ENCODE measurements around the gene MCM3AP. TPM values are rescaled to one million over a fixed set of nuclear protein-coding genes. Genes with fewer than 3 reads are reported as not detected.

The MCM3AP gene
- total and polyA plus RNA-seq, 7 donors: 16.9 to 92.8 (median 48.9) TPM

DNA sequence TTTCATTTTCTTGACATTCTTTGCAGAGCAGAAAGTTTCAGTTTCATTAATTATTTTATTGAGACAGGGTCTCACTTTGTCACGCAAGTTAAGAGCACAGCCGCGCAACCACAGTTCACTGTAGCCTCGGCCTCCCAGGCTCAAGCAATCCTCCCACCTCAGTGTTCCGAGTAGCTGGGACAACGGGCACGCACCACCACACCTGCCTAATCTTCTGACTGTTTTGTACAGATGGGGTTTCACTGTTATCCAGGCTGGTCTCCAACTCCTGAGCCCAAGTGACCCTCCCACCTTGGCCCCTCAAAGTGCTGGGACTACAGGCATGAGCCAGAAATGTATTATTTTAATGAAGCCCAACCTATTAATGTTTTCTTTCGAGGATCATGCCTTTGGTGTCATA lies 98.2 kb downstream of the MCM3AP start:
- peaks cover 0 to 9% (median 0%) of the 10 kb centered on the region in 3 donors for H3K27me3 ChIP-seq
- H3K36me3 ChIP-seq: peaks cover 0 to 31% (median 0%) of the 10 kb centered on the region in 4 donors
- peaks cover 0 to 31% (median 28%) of the 10 kb centered on the region in 4 donors for H3K4me1 ChIP-seq
- peak overlapping the region in 1 of 4 donors; percentile 69 for H3K27ac ChIP-seq
- WGBS, 2 donors: 91 to 94% methylated on average over 8 of the region's 8 CpGs
- intact Hi-C loops (cut with DNase I): no loop called here
- no peaks in the 10 kb centered on the region for H3K9me3 ChIP-seq
- TF ChIP-seq EP300 (IDR thresholded peaks at IDR 0.05) (no peak), POLR2AphosphoS5 (IDR thresholded peaks at IDR 0.05) (no peak), POLR2A (IDR thresholded peaks at IDR 0.05) (no peak)
- TF ChIP-seq, protein P1, sequence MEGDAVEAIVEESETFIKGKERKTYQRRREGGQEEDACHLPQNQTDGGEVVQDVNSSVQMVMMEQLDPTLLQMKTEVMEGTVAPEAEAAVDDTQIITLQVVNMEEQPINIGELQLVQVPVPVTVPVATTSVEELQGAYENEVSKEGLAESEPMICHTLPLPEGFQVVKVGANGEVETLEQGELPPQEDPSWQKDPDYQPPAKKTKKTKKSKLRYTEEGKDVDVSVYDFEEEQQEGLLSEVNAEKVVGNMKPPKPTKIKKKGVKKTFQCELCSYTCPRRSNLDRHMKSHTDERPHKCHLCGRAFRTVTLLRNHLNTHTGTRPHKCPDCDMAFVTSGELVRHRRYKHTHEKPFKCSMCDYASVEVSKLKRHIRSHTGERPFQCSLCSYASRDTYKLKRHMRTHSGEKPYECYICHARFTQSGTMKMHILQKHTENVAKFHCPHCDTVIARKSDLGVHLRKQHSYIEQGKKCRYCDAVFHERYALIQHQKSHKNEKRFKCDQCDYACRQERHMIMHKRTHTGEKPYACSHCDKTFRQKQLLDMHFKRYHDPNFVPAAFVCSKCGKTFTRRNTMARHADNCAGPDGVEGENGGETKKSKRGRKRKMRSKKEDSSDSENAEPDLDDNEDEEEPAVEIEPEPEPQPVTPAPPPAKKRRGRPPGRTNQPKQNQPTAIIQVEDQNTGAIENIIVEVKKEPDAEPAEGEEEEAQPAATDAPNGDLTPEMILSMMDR (IDR thresholded peaks at IDR 0.05): no peak
- no peak for DNase-seq
- no peak overlapping the region for H3K4me3 ChIP-seq

DNA sequence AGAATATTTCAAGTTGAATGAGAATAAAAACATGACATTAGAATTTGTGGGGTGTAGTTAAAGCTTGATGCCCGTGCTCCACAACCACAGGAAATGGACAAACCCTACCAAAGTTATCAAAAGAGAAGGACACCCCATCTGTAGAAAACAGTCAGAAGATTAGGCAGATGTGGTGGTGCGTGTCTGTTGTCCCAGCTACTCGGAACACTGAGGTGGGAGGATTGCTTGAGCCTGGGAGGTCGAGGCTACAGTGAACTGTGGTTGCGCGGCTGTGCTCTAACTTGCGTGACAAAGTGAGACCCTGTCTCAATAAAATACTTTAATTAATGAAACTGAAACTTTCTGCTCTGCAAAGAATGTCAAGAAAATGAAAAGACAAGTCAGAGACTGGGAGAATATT lies 99.7 kb downstream of the MCM3AP start:
- WGBS, 2 donors: 81% methylated on average over 7 of the region's 7 CpGs
- DNase-seq: no peak
- Histone ChIP-seq H3K4me3 (peak overlapping the region in 1 of 4 donors; percentile 73), H3K27ac (peak overlapping the region; percentile 75 to 95 (median 80)), H3K36me3 (peaks cover 0 to 17% (median 0%) of the 10 kb centered on the region in 4 donors), H3K9me3 (no peaks in the 10 kb centered on the region), H3K27me3 (peaks cover 0 to 9% (median 0%) of the 10 kb centered on the region in 3 donors), H3K4me1 (peaks cover 0 to 31% (median 26%) of the 10 kb centered on the region in 4 donors)
- TF ChIP-seq EP300 (IDR thresholded peaks at IDR 0.05) (no peak), POLR2AphosphoS5 (IDR thresholded peaks at IDR 0.05) (no peak), POLR2A (IDR thresholded peaks at IDR 0.05) (no peak)
- TF ChIP-seq, protein P1 (IDR thresholded peaks at IDR 0.05): no peak
- intact Hi-C loops (cut with DNase I): no loop called here

Other genes starting within 250 kb of the MCM3AP start
- gene COL6A2, start 187.5 kb downstream of the MCM3AP start, total RNA-seq: 1,000 to 10,000 TPM in 2 of 4 donors, 100 to 1,000 TPM in 2; 570 to 1,745 (median 1,082) TPM
- 100 to 1,000 TPM in 1 of 3 donors, 10 to 100 TPM in 2; 14.3 to 233 (median 37.8) TPM for gene COL6A2, start 187.5 kb downstream of the MCM3AP start, polyA plus RNA-seq
- 1 to 10 TPM in 1 of 4 donors, not detected in 3; 1.4 TPM for gene FTCD, start 130.0 kb downstream of the MCM3AP start, total RNA-seq
- under 1 TPM in 1 of 3 donors, not detected in 2; 0.20 TPM for gene FTCD, start 130.0 kb downstream of the MCM3AP start, polyA plus RNA-seq
- gene SPATC1L, start 101.2 kb downstream of the MCM3AP start, total RNA-seq: 10 to 100 TPM in 1 of 4 donors, 1 to 10 TPM in 2, under 1 TPM in 1; 0.95 to 18.3 (median 7.1) TPM
- 10 to 100 TPM in 1 of 3 donors, 1 to 10 TPM in 2; 3.2 to 11.0 (median 7.8) TPM for gene SPATC1L, start 101.2 kb downstream of the MCM3AP start, polyA plus RNA-seq
- gene LSS, start 56.8 kb downstream of the MCM3AP start, total RNA-seq: 10 to 100 TPM; 47.6 to 63.7 (median 57.0) TPM
- 10 to 100 TPM; 17.4 to 78.6 (median 27.5) TPM for gene LSS, start 56.8 kb downstream of the MCM3AP start, polyA plus RNA-seq
- 10 to 100 TPM in 3 of 4 donors, 1 to 10 TPM in 1; 9.0 to 15.1 (median 13.2) TPM for gene YBEY, start 731 bp upstream of the MCM3AP start, total RNA-seq
- 10 to 100 TPM; 16.2 to 36.6 (median 30.3) TPM for gene YBEY, start 731 bp upstream of the MCM3AP start, polyA plus RNA-seq
- gene C21orf58, start 38.3 kb upstream of the MCM3AP start, total RNA-seq: 1 to 10 TPM; 1.4 to 4.7 (median 1.9) TPM
- 1 to 10 TPM in 2 of 3 donors, under 1 TPM in 1; 0.92 to 7.4 (median 1.8) TPM for gene C21orf58, start 38.3 kb upstream of the MCM3AP start, polyA plus RNA-seq
- gene PCNT, start 38.5 kb upstream of the MCM3AP start, total RNA-seq: 10 to 100 TPM; 17.4 to 49.6 (median 26.0) TPM
- 10 to 100 TPM in 1 of 3 donors, 1 to 10 TPM in 2; 6.0 to 20.7 (median 6.2) TPM for gene PCNT, start 38.5 kb upstream of the MCM3AP start, polyA plus RNA-seq
- gene DIP2A, start 173.3 kb upstream of the MCM3AP start, total RNA-seq: 10 to 100 TPM; 22.8 to 49.3 (median 25.5) TPM
- gene DIP2A, start 173.3 kb upstream of the MCM3AP start, polyA plus RNA-seq: 10 to 100 TPM in 2 of 3 donors, 1 to 10 TPM in 1; 9.0 to 27.5 (median 11.4) TPM

Measured in sigmoid colon (tissue), 7 donors.